H9 (cell line): ENCODE data around the gene NBEA. TPM values are rescaled to one million over a fixed set of nuclear protein-coding genes. Genes with fewer than 3 reads are reported as not detected.

Experiments
- DNase-seq: peaks from one replicate; pipeline ENCODE4 v3.0.0-alpha.2; 2017
- H2AFZ ChIP-seq: one replicate; pipeline ENCODE4 v1.6.1; 2013; ENCODE audit warnings: mild to moderate bottlenecking, low read length, control low read depth, moderate library complexity
- H2AK5ac ChIP-seq: 2 replicates; pipeline ENCODE4 v1.6.1; 2013; ENCODE audit warnings: low read length, control low read depth, mixed read lengths; ENCODE audit not compliant: insufficient read length
- H2BK120ac ChIP-seq: one replicate; pipeline ENCODE4 v1.6.1; 2013; ENCODE audit warnings: low read depth, mild to moderate bottlenecking, low read length, control low read depth, inconsistent platforms; ENCODE audit not compliant: poor library complexity, severe bottlenecking
- H2BK12ac ChIP-seq: 2 replicates; pipeline ENCODE4 v1.6.1; 2013; ENCODE audit warnings: low read length, control low read depth, mixed read lengths, low read depth; ENCODE audit not compliant: insufficient read length
- H2BK15ac ChIP-seq: 2 replicates; pipeline ENCODE4 v1.6.1; 2013; ENCODE audit warnings: low read depth, low read length, control low read depth
- H2BK20ac ChIP-seq: one replicate; pipeline ENCODE4 v1.6.1; 2013; ENCODE audit warnings: low read depth, mild to moderate bottlenecking, low read length, control low read depth, inconsistent platforms; ENCODE audit not compliant: poor library complexity, severe bottlenecking
- H2BK5ac ChIP-seq: 2 replicates; pipeline ENCODE4 v1.6.1; 2013; ENCODE audit warnings: low read length, control low read depth, mixed read lengths; ENCODE audit not compliant: insufficient read length
- H3K14ac ChIP-seq: 2 replicates; pipeline ENCODE4 v1.6.1; 2013; ENCODE audit warnings: low read length, control low read depth; ENCODE audit not compliant: insufficient read depth
- H3K18ac ChIP-seq: 2 replicates; pipeline ENCODE4 v1.6.1; 2013; ENCODE audit warnings: low read depth, mild to moderate bottlenecking, mixed read lengths, low read length, control low read depth; ENCODE audit not compliant: insufficient read length
- H3K23ac ChIP-seq: 2 replicates; pipeline ENCODE4 v1.6.1; 2013; ENCODE audit warnings: low read length, control low read depth, mixed read lengths, low read depth; ENCODE audit not compliant: insufficient read length
- H3K23me2 ChIP-seq: 2 replicates; pipeline ENCODE4 v1.6.1; 2013; ENCODE audit warnings: low read depth, mild to moderate bottlenecking, mixed read lengths, low read length, control low read depth; ENCODE audit not compliant: insufficient read length, poor library complexity, severe bottlenecking
- H3K27ac ChIP-seq: 2 replicates; pipeline ENCODE4 v1.5.1; 2013; ENCODE audit warnings: low read length, control low read depth, mixed read lengths, low read depth; ENCODE audit not compliant: insufficient read length
- H3K27me3 ChIP-seq: 2 replicates; pipeline ENCODE4 v1.6.1; 2013; ENCODE audit warnings: low read length, control low read depth, inconsistent platforms; ENCODE audit not compliant: insufficient read depth
- H3K4ac ChIP-seq: 2 replicates; pipeline ENCODE4 v1.6.1; 2013; ENCODE audit warnings: low read depth, mild to moderate bottlenecking, control low read depth, inconsistent platforms, low read length, moderate library complexity
- H3K4me1 ChIP-seq: 2 replicates; pipeline ENCODE4 v1.6.1; 2013; ENCODE audit warnings: low read length, control low read depth, inconsistent platforms; ENCODE audit not compliant: insufficient read depth
- H3K4me2 ChIP-seq: 2 replicates; pipeline ENCODE4 v1.6.1; 2013; ENCODE audit warnings: low read length, control low read depth, mixed read lengths; ENCODE audit not compliant: insufficient read length, insufficient read depth
- H3K56ac ChIP-seq: 2 replicates; pipeline ENCODE4 v1.6.1; 2013; ENCODE audit warnings: low read depth, mild to moderate bottlenecking, mixed read lengths, low read length, control low read depth; ENCODE audit not compliant: insufficient read length
- H3K79me1 ChIP-seq: 2 replicates; pipeline ENCODE4 v1.6.1; 2013; ENCODE audit warnings: low read depth, mild to moderate bottlenecking, moderate library complexity, low read length, control low read depth, inconsistent platforms; ENCODE audit not compliant: insufficient read depth, poor library complexity, severe bottlenecking
- H3K79me2 ChIP-seq: 2 replicates; pipeline ENCODE4 v1.6.1; 2013; ENCODE audit warnings: low read length, control low read depth, inconsistent platforms; ENCODE audit not compliant: insufficient read depth
- H3K9ac ChIP-seq: 2 replicates; pipeline ENCODE4 v1.6.1; 2013; ENCODE audit warnings: low read length, control low read depth, mixed read lengths; ENCODE audit not compliant: insufficient read length; ENCODE audit errors: extremely low read depth
- H3K9me3 ChIP-seq: one replicate; pipeline ENCODE4 v1.6.1; 2013; ENCODE audit warnings: low read depth, low read length, inconsistent platforms; ENCODE audit not compliant: control insufficient read depth
- H3T11ph ChIP-seq: one replicate; pipeline ENCODE4 v1.6.1; 2013; ENCODE audit warnings: mild to moderate bottlenecking, low read length, control low read depth, inconsistent platforms
- H4K20me1 ChIP-seq: one replicate; pipeline ENCODE4 v1.6.1; 2013; ENCODE audit not compliant: control insufficient read depth, insufficient read length, insufficient read depth
- H4K5ac ChIP-seq: 2 replicates; pipeline ENCODE4 v1.6.1; 2013; ENCODE audit warnings: low read depth, mild to moderate bottlenecking, mixed read lengths, low read length, control low read depth; ENCODE audit not compliant: insufficient read length
- H4K8ac ChIP-seq: replicated peaks from 2 replicates; pipeline ENCODE4 v1.6.1; 2013; ENCODE audit warnings: low read length, control low read depth, mixed read lengths, low read depth; ENCODE audit not compliant: insufficient read length
- H4K91ac ChIP-seq: 2 replicates; pipeline ENCODE4 v1.6.1; 2013; ENCODE audit warnings: low read depth, mild to moderate bottlenecking, moderate library complexity, mixed read lengths, low read length, control low read depth; ENCODE audit not compliant: insufficient read length
- H3K27ac Mint-ChIP-seq, 3 experiments: 2 replicates in 2 of 3; 3 replicates in 1 of 3; pipeline ENCODE4 v1.8.0; 2020 to 2021; ENCODE audit warnings: mixed read lengths in 3 of 3, mild to moderate bottlenecking in 1 of 3, moderate library complexity in 1 of 3
- H3K27me3 Mint-ChIP-seq: 2 replicates; pipeline ENCODE4 v1.8.0; 2021; ENCODE audit warnings: low read depth, mild to moderate bottlenecking, moderate library complexity, mixed read lengths
- H3K36me3 Mint-ChIP-seq, 3 experiments: 2 replicates in 2 of 3; 3 replicates in 1 of 3; pipeline ENCODE4 v1.8.0; 2020 to 2021; ENCODE audit warnings: low read depth in 3 of 3, mixed read lengths in 3 of 3; ENCODE audit not compliant: insufficient read depth in 1 of 3
- H3K4me1 Mint-ChIP-seq, 2 experiments: 2 replicates each; pipeline ENCODE4 v1.8.0; 2020; ENCODE audit warnings: mixed read lengths in 2 of 2
- H3K4me3 Mint-ChIP-seq, 2 experiments: 2 replicates in 1 of 2; 3 replicates in 1 of 2; pipeline ENCODE4 v1.8.0; 2020 to 2021; ENCODE audit warnings: mild to moderate bottlenecking in 2 of 2, mixed read lengths in 2 of 2, moderate library complexity in 1 of 2
- H3K9me3 Mint-ChIP-seq, 2 experiments: 2 replicates in 1 of 2; 3 replicates in 1 of 2; pipeline ENCODE4 v1.8.0; 2020; ENCODE audit warnings: mild to moderate bottlenecking in 2 of 2, mixed read lengths in 2 of 2, moderate library complexity in 1 of 2
- CTCF ChIP-seq: fragments of 200-600 bp; sonication (generic); conservative IDR thresholded peaks from 3 replicates; pipeline ENCODE4 v1.8.0; 2021; ENCODE audit warnings: antibody characterized with exemption, mild to moderate bottlenecking
- WGBS: extraction: QIAGEN DNeasy Blood & Tissue Kit; methylation state at CpG from one replicate; pipeline ENCODE4 v1.1.7; 2013; ENCODE audit warnings: missing lambda C conversion rate, low lambda C conversion rate, mixed read lengths; ENCODE audit not compliant: insufficient read length; ENCODE audit errors: extremely low coverage; 5-methylcytosine and 5-hydroxymethylcytosine counted together
- total RNA-seq: library from RNA; stranded (reverse); gene quantifications from 2 replicates; pipeline ENCODE4 v1.2.1, GENCODE V29; 2021

Gene NBEA
- total RNA-seq, 1 experiment from 2014 or later: 17.3 TPM

DNA sequence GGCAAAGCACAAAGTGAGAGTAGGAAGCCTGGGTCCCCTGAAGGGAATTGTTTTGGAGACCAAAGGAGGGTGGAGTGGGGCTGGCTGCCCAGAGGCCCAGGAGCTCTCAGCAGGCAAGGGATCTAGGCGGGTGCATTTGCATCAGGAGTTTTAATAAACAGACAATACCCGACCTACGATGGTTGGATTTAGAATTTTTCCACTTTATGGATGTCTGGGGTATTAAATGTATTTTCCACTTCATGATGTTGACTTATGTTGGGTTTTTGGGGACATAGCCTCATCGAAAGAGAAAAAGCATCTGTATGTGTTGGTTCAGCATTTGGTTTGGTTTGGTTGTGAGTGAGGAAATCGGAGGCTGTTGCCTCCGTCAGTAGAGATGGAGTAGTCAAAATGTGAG, 739.6 kb downstream of the NBEA start:
- H3K18ac ChIP-seq: no peak overlapping the region
- H2BK15ac ChIP-seq: no peak overlapping the region
- no peak overlapping the region for H2BK12ac ChIP-seq
- no peak overlapping the region for H3K27ac ChIP-seq
- Mint-ChIP-seq H3K27me3 (no peaks in the 10 kb centered on the region; the same call in 1 of the 2 replicates), H3K4me3 (no peak overlapping the region), H3K4me1 (peaks cover 6 to 7% of the 10 kb centered on the region in 2 experiments; a peak in 2 of 4 replicates), H3K27ac (no peak overlapping the region; a peak in 1 of 7 replicates), H3K36me3 (peaks cover 0 to 6% (median 0%) of the 10 kb centered on the region in 3 experiments; a peak in 2 of 7 replicates), H3K9me3 (peaks cover 5 to 6% of the 10 kb centered on the region in 2 experiments)
- H4K20me1 ChIP-seq: no peaks in the 10 kb centered on the region
- H3K27me3 ChIP-seq: no peaks in the 10 kb centered on the region
- no peak overlapping the region for H3T11ph ChIP-seq
- no peak overlapping the region for H3K14ac ChIP-seq
- H3K79me1 ChIP-seq: no peaks in the 10 kb centered on the region
- no peaks in the 10 kb centered on the region for H3K4me1 ChIP-seq
- no peaks in the 10 kb centered on the region for H3K9me3 ChIP-seq
- H4K5ac ChIP-seq: no peak overlapping the region
- no peak overlapping the region for H3K56ac ChIP-seq
- H2BK20ac ChIP-seq: no peak overlapping the region
- TF ChIP-seq CTCF: no peak
- H4K8ac ChIP-seq: no peak overlapping the region
- H2AK5ac ChIP-seq: no peak overlapping the region
- no peak overlapping the region for H2AFZ ChIP-seq
- whole genome bisulfite sequencing: no CpG with 5 or more reads among the region's 6 CpGs
- DNase-seq: no peak
- no peak overlapping the region for H3K9ac ChIP-seq
- H3K23me2 ChIP-seq: no peaks in the 10 kb centered on the region
- H3K4me2 ChIP-seq: no peak overlapping the region
- H2BK5ac ChIP-seq: no peak overlapping the region
- H2BK120ac ChIP-seq: no peak overlapping the region
- H4K91ac ChIP-seq: no peak overlapping the region
- no peak overlapping the region for H3K4ac ChIP-seq
- H3K23ac ChIP-seq: no peak overlapping the region
- H3K79me2 ChIP-seq: no peaks in the 10 kb centered on the region
